Peyer's patch (tissue), 4 donors: ENCODE results near the gene TGFB3.

Source experiments
- CTCF ChIP-seq, 6 experiments: fragments of 450-650 bp in 4 of 6; fragments of 200-600 bp in 2 of 6; sonication (generic) in 1 of 6; IDR thresholded peaks; one replicate each; pipeline ENCODE4 v1.5.1; 2017 to 2019; ENCODE audit warnings: antibody characterized with exemption in 6 of 6, mild to moderate bottlenecking in 3 of 6, moderate library complexity in 1 of 6
- POLR2A ChIP-seq, 2 donors: fragments of 450-650 bp; IDR thresholded peaks; one replicate each; pipeline ENCODE4 v1.5.1; 2017; ENCODE audit warnings: antibody characterized with exemption in 2 of 2, mild to moderate bottlenecking in 2 of 2, moderate library complexity in 2 of 2

GRCh38 chr14:75928690-75929181 lies 53.1 kb downstream of the TGFB3 start:
- TF ChIP-seq POLR2A (IDR thresholded peaks at IDR 0.05) (no peak), CTCF (IDR thresholded peaks at IDR 0.05) (no peak)
